GM18868 (cell line): ENCODE measurements around the gene PLBD2.
A peak's percentile ranks its signal among the peaks of the same experiment; 100 is the strongest.
"Not testable (repeated sequence)": the region's sequence is repeated elsewhere in the genome, so short reads cannot be mapped to it uniquely, and the experiment has no call there.

ENCODE experiments used
- ATAC-seq: cut with Tn5 transposase; IDR thresholded peaks from one replicate; pipeline ENCODE4 v1.9.1; 2021; ENCODE audit warnings: mild to moderate bottlenecking, moderate library complexity; ENCODE audit not compliant: unreplicated experiment

PLBD2 gene

GRCh38 chr12:113333877-113334785 is 24.3 kb upstream of the PLBD2 start:
- ATAC-seq = peak; percentile 12

- ATAC-seq = peak; percentile 98
Measured at GRCh38 chr12:113334786-113335539, 23.4 kb upstream of the PLBD2 start, which contains the start of gene SLC8B1. SLC8B1 (minus strand) TSS chr12:113335109; CDS start chr12:113332878, 2,231 bp downstream.

GRCh38 chr12:113339540-113339939 is 18.8 kb upstream of the PLBD2 start:
- ATAC-seq = no peak

DNA sequence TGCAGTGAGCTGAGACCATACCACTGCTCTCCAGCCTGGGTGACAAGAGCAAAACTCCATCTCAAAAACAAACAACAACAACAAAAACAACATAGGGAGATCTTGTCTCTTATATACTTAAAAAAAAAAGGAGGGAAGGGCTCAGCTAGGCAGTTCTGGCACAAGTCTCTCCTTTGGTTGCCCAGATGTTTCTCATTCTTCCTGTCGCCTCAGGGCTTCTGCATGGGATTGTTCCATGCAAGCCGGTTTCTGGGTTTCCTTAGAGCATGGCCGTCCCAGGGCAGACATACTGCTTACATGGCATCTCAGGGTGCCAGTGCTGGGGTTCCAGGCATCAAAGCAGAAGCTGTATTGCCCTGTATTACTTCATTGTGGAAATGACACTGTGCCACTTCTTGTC is 18.3 kb upstream of the PLBD2 start:
- ATAC-seq = no peak

DNA sequence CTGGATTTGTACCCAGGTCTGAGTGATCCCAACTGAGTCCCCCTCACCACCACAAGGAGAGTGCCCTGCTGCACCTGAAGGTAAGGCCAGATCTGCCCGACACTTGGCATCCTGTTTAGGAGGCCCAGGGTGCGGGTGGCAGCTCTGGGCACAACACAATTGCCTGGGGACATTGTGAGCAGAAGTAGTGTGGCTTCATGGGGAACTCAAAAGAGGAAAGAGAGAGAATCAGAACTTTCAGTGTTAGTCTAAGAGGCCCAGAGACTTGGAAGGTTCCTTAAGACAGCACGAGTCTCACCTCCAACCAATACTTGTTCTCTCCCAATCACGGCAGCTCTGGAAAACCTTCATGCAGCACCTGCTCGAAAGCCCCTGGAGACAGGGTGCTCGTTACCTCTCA is 16.9 kb upstream of the PLBD2 start:
- ATAC-seq = no peak

DNA sequence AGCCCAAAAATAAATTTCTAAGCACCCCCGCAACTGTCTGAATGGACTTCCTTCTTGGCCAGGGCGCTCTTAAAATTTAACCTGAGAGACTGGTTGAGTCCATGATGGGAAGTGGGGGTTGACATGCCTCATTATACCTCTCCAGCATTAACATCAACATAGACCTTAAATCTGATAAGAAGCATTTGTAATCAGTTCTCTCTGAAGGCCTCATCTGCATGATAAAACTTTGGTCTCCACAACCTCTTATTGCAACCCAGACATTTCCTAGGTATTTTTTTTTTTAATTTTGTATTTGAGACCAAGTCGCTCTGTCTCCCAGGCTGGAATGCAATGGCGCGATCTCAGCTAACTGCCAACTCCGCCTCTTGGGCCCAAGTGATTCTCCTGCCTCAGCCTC is 13.1 kb upstream of the PLBD2 start:
- no peak for ATAC-seq

GRCh38 chr12:113346353-113346752 is 12.0 kb upstream of the PLBD2 start:
- no peak for ATAC-seq

DNA sequence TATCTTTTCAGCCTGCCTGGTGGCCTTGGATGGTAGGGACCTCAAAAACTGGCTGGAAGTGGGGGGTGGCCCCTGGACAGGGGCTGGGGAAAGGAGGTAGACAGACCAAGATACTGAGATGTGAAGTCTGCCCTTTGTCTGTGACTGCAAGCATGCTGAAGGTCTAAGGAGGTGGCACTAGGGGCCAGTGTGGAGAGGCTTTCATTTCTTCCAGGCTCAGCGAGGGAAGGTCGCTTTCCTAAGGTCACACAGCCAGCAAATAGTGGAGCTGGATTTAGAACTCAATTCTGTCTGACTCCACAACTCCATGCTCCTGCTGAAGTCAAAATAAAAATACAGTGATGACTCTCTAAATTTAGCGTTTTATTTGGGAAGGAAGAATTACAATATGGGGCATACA is 11.3 kb upstream of the PLBD2 start:
- no peak for ATAC-seq

- no peak for ATAC-seq
Measured at GRCh38 chr12:113347892-113348291, 10.5 kb upstream of the PLBD2 start.

- no peak for ATAC-seq
Measured at GRCh38 chr12:113348849-113349536, 9.4 kb upstream of the PLBD2 start.

GRCh38 chr12:113351089-113351488 is 7.3 kb upstream of the PLBD2 start:
- ATAC-seq = no peak

DNA sequence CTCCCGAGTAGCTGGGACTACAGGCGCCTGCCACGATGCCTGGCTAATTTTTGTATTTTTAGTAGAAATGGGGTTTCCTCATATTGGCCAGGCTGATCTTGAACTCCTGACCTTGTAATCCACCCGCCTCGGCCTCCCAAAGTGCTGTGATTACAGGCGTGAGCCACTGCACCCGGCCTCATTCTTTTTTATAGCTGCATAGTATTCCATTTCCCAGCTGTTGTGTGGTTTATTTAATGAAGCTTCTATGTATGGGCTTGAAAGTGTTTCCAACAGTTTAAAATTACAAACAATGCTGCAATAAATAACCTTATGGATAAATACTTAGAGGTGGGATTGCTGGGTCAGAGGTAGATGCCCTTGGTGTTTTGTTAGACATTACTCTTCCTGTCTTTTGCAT is 4.2 kb upstream of the PLBD2 start:
- ATAC-seq = not testable (repeated sequence)

- peak; percentile 3 for ATAC-seq
Measured at GRCh38 chr12:113359133-113359938, 949 bp downstream of the PLBD2 start.

DNA sequence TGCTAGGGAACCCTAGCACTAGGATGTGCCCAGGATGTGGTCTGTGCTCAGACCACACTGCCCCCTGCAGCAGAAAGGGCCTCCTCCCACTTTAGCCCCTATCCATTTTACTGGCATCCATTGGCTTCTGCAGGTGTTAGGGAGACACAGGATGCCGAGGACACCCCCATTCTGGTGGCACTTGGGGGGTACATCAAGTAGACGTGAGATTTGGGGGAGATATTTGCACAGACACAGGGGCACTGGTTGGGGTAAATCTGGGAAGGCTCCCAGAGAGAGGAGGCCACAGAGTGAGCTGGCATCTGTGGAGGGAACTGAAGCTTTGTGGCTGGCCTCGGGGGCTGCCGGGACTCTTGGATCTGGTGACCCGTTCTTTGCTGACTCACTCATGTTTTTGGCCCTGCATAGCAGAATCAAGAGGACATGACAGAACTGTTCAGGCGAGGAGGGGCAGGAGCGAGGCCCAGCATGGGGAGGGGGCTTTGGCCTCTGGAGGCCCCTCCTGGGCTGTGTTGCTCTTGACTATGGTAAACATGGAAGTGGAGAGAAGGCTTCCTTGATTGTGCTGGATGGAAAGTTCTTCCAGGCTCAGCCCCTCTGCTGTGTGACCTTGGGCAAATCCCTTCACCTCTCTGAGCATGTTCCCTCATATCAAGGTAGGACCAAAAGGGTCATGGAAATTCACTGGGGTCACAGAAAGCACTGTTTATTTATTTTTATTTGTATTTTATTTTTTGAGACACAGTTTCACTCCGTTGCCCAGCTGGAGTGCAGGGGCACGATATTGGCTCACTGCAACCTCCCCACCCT is 1.8 kb downstream of the PLBD2 start:
- no peak for ATAC-seq

DNA sequence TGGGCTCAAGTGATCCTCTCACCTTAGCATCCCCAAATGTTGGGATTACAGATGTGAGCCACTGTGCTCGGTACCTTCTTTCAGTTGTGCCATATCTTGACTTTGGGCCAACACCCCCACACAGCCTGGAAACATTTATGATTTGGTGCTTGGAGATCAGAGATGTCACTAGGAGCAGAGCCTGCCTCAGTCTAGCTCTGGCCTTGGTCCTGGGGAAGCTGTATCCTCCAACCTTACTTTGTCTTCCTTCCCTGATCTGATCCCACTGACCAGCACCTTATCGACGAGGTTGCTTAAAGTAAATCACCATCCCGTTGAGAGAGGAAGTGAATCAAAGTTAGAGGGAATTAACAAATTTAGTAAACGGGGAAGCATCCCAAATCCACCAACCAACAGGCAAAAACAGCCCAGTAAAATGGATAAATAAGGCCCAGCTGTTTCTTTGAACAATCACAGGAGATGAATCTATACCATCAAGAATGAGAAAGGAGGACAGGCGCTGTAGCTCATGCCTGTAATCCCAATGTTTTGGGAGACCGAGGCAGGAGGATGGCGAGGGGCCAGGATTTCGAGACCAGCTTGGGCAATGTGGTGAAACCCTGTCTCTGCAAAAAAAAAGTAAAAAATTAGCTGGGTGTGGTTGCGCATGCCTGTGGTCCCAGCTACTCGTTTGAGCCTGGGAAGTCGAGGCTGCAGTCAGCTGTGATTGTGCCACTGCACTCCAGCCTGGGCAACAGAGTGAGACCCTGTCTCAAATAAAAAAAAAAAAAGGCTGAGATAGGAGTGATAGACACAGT is 3.4 kb downstream of the PLBD2 start:
- ATAC-seq = no peak

DNA sequence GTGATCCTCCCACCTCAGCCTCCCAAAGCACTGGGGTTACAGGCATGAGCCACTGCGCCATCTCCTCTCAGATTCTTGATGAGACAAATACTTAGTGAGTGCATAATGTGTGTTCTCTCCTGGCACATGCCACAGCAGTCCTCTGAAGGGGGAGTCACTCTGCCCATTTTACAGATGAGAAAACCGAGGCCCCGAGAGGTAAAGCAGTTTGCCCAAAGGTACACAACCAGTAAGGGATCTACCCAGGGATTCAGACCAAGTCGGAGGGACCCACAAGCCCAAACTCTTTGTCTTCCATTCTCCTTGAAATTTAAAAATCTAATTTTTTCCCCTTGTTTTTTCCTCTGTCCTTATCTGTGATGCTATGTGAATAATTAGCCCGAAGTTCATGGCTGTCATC is 6.3 kb downstream of the PLBD2 start:
- ATAC-seq = no peak

DNA sequence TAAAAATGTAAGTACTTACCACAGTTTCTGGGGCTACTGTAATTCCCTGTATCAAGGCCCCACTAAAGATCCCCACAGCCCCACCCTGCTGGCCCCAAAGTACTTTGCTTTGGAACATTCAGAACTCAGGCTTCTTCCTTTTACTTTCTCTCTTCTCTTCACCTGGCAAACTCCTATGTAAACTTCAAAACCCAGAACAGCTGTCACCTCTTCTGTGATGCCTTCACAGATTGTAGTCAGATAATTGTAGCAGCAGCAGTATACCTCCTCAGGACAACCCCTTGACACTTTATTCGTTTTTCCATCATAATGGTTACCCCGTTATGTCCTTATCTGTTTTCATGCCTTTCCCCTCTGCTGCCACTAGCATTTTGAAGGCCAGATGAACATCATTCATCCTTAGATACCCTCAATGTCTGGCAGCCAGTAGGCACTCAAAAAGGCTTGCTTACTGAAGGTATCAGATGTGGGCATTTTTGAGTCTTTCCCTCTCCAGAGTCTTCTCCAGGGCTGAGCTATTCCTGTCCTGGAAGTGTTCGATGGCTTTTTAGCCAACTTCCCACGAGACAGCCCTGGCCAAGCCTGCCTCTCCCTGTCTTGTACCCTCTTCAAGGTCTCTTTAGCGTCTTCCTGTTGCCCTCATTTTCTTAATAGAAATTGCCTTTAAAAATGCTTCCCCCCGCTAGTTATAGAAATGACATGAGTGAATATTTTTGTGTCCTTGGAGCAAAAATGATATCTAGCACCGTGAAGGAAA is 7.4 kb downstream of the PLBD2 start:
- ATAC-seq = no peak

GRCh38 chr12:113366827-113367226 is 8.4 kb downstream of the PLBD2 start:
- ATAC-seq = no peak
